ENCODE measurements around the gene DPH1.
A peak's percentile ranks its signal among the peaks of the same experiment; 100 is the strongest.

DPH1 gene

GRCh38 chr17:2063261-2064146 lies 33.6 kb downstream of the DPH1 start:
- DNase-seq: no peak

DNA sequence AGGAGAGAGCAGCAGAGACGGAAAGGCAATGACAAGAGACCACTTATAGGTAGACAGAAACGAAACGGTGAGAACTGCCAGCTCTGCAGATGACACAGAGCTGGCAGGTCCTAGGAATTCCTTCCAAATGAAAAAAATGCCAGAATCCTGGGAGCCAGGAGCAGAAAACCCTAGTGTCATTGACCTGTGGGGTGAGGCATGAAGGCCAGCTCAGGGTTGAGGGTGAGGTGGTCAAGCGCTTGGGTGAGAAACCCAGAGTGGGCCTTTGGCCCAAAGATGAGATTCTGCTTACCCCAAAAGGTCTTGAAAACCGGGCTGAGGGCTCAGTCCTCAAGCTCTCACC lies 34.2 kb downstream of the DPH1 start:
- no peak for DNase-seq

GRCh38 chr17:2064520-2064971 lies 34.6 kb downstream of the DPH1 start:
- no peak for DNase-seq

DNA sequence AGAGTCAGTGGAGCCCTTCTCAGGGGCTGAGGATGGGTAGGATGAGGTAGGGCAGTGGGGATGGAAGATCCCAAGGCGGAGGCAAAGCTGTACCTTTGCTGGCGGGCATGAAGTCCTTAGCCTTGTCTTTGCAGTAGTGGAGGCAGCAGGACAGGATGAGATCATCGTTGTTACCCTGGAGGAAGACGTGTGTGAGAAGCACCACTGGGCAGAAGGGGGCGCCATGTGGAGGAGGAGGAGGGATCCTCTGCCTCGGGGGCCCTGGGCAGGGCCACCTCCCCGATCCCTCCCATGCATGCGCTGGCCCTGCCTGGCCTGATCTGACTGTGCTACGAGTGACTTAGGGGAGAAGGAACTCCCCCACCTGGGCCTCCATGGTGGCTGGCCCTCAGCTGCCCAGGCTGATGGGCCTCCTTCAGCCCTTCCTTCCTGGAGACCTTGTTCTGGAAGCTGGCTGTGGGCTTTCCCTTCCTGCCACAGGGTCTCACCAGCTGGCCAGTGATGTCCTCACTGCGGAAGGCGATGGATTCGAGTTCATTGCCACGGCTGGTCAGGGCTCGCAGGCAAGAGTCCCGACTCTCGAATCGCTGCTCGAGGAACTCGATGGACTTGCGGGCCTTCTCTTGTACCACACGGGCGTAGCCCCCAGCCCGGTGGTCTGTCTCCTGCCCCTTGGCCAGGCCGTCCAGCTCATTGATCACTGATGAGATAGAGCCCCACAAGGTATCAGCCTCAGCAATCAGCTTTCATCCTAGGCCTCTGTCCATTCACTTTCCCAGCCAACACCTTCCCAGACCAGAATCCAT lies 35.2 kb downstream of the DPH1 start:
- peak; percentile 64 for DNase-seq

GRCh38 chr17:2065949-2066400 lies 36.0 kb downstream of the DPH1 start:
- no peak for DNase-seq

DNA sequence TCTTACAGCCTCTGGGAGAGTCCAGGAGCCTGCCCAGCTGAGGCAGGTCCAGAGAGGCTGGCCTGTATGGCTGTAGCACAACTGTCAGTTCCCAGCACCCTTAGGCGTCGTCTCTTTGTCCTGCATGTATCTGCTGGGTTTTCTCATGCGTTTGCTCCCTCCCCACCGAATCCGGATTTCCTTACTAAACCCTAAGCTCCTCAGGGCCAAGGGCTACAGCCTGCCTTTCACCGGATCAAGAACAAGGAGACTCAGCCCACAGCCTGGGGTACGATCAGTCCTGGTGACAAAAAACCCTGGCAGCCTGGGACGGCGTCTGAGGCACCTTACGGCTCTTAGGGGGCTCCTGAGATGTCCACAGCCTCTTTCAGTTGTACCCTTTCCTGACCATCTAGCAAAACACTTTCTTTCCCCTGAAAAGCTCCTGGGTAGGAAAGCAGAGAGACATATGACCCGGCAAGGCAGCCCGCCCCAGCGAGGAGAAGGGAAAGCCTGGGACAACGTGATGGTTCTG lies 37.2 kb downstream of the DPH1 start:
- no peak for DNase-seq

DNA sequence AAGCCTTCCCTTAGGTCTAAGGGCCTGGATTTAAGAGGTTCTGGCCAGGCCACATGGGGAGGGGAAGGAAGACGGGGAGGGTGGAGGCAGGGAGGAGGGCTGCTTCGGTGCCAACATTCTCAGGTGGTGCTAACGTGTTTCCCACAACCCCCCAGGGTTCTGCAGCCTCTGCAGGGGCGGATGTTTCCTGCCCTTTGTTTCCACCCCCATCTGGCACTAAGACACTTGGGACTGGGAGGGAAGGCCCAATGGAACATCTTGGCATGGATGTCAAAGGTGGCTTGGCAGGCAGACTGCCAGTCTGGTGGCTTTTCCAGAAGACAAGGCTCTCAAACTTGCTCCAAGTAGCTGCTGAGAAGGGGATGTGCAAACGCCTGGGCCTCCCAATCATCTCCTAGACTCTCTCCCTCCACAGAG lies 37.7 kb downstream of the DPH1 start:
- no peak for DNase-seq

DNA sequence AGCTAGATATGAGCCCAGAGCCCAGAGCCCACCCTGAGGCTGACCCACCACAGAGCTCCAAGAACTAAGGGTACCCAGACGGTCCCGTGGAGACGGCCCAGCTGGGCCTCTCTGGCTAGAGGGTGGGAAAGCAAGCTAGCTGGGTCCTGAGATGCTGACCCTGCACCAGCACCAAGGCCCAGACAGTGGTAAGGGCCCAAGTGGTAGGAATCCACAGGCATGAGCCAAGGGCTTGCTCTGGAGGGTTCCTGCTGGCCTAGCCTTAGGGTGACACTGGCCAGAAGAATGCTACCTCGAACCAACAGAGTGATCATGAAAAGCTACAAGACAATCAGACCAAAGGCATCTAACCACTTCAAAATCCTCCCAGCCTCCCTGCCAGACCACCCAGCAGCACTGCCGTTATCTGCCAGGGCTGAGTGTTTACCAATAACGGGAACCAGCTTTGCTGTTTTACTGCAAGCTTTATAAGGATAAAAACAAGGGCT lies 38.1 kb downstream of the DPH1 start:
- no peak for DNase-seq

DNA sequence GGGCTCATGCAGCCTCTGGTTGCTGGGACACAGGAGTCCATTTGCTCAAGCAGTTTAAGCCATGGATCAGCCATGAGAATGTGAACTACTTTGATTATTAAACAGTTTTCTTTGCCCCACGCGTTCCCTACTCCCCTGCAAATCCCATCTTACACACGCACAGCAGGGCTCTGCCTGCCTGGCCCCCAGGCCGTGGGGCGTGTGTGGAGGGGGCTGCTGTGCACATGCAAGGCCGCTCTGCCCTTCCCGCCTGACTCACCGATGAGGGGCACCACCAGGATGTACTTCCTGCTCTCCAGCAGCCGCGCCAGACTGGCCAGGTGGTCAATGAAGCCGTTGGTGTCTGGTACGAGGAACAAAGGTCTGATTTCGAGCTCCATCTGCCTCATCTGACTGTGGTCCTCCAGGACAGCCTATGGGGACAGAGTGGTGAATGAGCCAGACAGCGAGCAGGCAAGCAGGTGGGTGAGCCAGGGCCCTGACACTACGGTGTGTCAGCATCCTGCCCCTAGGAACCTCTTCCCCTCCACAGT lies 38.6 kb downstream of the DPH1 start:
- DNase-seq: peak; percentile 53

DNA sequence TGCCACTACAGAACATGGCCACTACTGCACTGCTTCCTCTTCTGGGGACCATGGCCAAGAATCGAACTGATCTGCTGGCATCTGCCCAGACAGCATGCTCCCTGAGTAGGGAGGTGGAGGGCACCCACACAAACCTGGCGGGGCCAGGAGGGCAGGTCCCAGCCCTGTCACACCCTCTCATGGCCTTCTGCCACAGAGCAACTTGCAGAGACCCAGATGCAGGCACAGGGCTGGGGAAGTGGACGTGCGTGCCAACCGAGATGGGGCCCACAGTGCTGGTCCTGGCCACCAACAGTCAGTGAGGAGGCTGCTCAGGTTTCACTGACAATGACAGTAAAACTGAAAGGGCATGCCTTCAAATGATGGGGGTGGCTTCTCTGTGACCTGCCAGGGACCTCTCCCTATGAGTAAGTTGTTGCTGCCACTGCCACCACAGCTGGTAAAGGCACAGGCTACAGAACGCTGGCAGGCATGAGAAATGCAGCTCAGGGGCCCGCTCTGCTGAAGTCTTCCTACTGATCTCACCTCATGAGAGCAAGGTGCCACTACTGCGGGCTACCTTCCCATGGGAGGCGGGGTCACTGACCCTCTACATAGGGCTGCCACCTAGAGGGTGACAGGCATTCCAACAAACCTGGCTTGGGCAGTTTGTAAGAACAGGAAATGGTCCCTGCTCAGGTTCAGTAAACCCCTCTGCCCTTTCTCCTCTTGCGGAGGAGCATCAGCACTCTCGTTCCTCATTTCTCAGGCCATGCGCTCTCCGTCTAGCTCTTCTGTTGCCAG lies 40.5 kb downstream of the DPH1 start:
- DNase-seq: no peak

GRCh38 chr17:2071024-2071385 lies 41.1 kb downstream of the DPH1 start:
- DNase-seq: no peak

DNA sequence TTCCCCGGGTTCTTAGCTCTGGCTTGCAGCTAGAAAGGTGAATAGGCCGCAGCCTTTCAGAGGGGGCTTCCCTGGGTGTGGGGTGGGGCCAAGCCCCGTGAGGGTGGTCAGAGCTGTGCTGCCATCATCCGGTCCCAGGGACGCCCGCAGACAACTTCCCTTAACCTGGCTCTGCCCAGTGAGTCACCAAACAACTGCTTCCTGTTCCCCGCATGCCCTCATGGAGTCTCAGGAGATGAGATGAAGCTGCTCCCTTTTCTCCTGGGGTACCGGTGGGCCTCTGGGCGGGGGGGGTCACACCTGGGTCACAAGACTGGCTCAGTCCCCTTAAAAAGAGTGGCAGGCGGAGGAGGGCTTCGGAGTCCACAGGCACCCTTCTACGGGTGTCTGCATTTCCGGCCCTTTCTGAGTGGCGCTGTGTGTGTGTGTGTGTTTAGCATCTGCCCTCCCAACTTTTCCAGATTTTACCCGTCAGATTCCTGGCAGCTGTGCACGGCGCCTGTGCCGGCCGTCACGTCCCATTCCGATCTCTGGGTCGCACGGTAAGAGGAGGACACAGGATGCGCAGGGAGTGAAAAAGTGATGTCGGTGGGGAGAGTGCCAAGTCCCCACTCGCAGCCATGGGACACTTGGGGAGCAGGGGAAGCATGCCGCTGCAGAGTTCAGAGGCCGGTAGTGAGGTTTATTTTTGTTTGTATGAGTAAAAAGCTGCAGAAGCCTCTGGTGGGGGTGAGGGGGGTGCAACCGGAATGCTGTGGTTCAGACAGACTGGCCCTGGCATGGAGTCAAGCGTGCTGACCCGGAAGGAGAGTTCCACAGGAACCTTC lies 41.7 kb downstream of the DPH1 start:
- no peak for DNase-seq

GRCh38 chr17:2074919-2075318 lies 45.0 kb downstream of the DPH1 start:
- DNase-seq: no peak

GRCh38 chr17:2075336-2076086 lies 45.6 kb downstream of the DPH1 start:
- DNase-seq: no peak

DNA sequence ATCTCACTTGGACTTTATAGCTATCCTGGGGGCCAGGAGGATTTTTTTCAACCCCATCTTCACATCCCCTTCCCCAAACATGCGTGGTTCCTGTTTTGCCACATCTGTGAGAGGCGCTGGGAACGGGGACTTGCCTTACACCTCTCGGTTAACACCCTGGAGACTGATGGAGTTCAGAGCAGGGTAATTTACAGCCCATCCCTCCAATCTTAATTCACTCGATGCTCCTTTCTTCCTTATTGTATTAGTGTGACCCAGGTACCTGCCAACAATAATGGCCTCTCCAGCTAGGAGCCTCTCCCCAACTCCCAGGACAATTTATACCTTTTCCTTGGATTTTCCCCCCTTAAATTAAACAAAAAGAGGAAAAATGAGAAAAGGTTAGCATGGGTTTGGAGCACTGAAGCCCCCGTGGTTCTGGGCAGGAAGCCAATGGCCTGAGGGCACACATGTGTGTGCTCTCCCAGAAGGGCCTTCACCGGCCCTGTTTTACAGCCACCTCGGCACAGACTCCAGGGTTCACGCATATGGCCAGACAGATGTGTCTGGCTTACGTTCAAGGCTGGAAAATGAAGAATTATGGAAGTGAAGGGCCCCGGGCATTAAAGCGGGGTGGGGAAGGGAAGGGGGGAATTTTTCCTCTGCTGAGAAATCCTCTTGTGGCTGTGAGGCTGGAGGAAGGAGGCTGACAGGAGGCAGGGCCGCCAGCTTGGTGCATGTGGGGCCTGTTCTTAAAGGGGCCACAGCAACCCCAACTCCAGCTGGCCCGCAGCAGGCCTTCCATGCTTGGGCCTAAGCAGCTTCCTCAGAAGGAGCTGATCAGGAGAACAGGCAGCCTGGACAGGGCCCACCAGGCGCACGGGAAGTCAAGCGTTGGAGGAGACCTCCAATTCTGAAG lies 46.4 kb downstream of the DPH1 start:
- DNase-seq: no peak

- no peak for DNase-seq
These were observed 47.1 kb downstream of the DPH1 start for GRCh38 chr17:2077040-2077439.

GRCh38 chr17:2081564-2081963 lies 51.6 kb downstream of the DPH1 start:
- DNase-seq: no peak

GRCh38 chr17:2082003-2082781 lies 52.2 kb downstream of the DPH1 start:
- no peak for DNase-seq

DNA sequence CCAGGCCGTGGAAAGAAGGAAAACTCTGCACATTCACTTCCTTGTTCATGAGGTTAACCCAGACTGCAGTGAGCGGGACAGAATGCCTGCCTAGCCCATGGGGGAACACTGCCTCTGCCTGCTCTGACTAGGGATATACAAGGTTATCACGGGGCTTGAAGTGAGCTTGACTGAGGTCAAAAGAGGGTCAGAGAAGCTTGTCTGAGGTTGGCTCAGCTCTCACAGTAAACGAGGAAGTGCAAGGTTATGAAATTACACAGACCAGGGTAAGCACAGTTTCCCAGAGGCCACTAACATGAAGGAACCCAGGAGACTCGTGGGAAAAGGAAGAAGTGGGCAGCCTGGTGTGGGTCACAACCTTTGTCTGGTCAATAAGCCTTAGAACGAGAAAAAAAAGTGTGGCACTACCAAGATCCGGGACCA lies 53.7 kb downstream of the DPH1 start:
- DNase-seq: no peak

Measured in 8988T (cell line).